ENCODE results near the gene ABI1. TPM values are rescaled to one million over a fixed set of nuclear protein-coding genes. Genes with fewer than 3 reads are reported as not detected.

Gene ABI1
- total and polyA plus RNA-seq, 2 donors (not counting 3 experiments of a cell fraction or from before 2014, with no cell fraction given), result 58.8 to 59.1 TPM

DNA sequence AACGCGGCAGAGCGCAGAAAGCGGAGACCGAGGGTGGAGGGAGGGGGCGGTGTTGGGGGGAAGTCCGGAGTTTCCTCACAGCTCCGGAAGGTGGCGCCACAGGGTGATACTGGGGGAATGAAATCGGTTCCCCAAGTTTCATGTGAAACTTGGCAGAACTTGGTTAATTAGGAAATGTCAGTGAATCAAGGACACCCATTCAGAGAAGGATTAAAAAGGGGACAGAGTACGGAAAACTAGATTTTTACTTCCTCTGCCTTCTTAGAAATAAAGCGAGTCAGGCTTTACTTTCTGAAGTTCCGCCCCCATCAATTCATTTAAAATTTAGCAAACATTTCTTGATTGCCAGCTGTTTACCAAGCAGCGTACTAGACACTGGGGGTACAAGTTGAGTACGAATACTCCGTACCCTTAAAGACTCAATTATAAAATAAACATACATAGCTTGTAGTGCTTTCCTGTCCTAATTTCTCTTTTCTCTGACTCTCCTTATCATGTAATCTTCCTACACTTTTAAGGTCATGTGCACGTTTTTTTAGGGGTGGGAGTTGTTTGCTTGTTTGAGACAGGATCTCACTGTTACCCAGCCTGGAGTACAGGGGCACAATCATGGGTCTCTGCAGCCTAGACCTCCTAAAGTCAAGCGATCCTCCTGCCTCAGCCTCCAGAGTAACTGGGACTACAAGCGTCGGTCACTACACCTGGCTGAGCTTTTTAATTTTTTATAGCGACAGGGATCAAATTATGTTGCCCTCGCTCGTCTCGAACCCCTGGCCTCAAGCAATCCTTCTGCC lies 644 bp upstream of the ABI1 start:
- dilution Hi-C loops (cut with MboI; ENCODE audit: extremely low pct_ligation_motif_present, low sequenced_read_pairs), result no loop called here
- no peak for TF ChIP-seq FOS (IDR thresholded peaks at IDR 0.05; ENCODE audit: borderline replicate concordance, insufficient read depth, low read length)
- TF ChIP-seq, protein P1, sequence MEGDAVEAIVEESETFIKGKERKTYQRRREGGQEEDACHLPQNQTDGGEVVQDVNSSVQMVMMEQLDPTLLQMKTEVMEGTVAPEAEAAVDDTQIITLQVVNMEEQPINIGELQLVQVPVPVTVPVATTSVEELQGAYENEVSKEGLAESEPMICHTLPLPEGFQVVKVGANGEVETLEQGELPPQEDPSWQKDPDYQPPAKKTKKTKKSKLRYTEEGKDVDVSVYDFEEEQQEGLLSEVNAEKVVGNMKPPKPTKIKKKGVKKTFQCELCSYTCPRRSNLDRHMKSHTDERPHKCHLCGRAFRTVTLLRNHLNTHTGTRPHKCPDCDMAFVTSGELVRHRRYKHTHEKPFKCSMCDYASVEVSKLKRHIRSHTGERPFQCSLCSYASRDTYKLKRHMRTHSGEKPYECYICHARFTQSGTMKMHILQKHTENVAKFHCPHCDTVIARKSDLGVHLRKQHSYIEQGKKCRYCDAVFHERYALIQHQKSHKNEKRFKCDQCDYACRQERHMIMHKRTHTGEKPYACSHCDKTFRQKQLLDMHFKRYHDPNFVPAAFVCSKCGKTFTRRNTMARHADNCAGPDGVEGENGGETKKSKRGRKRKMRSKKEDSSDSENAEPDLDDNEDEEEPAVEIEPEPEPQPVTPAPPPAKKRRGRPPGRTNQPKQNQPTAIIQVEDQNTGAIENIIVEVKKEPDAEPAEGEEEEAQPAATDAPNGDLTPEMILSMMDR (IDR thresholded peaks at IDR 0.05; ENCODE audit: extremely low read depth in 1 of 2, insufficient read depth in 1 of 2, low read depth in 1 of 2, low read length in 2 of 2), result peak; percentile 50 to 76

DNA sequence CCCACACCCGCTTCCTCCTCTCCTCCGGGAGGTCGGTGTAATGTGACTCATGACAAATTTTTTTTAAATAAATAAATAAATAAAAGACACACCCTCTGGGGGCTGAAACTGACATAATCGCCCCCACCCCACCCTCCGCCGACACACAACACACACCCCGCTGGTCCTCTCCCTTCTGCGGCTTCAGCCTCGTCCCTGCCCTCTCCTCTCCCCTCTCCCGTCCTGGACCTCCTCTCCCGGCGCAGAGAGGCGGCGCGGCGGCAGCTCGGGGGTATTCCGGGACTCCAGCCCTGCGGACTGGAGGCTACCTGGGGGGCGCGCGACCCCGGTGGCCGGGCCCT lies 686 bp downstream of the ABI1 start:
- peaks cover 52% of the 10 kb centered on the region for H3K79me2 ChIP-seq (ENCODE audit: control insufficient read depth, insufficient read depth, low read length)

More for the DNA sequence above, 644 bp upstream of the ABI1 start:
- POLR2A ChIA-PET, result no interaction called here
- DNase-seq (ENCODE audit: low read depth, low spot score), result no peak
- CTCF ChIA-PET, result interaction anchor here (0.5 to 3.1 kb wide), 18 partner anchors 9 to 182 kb away, joined by 3 to 39 read pairs (median 4); partner anchors contain the start of gene PDSS1
- H2AFZ ChIP-seq (ENCODE audit: low read depth, low read length), result peak overlapping the region; percentile 84
- no peaks in the 10 kb centered on the region for H3K9me3 ChIP-seq (replicated peaks; ENCODE audit: control insufficient read depth, insufficient read depth, low read length)
- FAIRE-seq, result no peak
- H3K9me1 ChIP-seq (replicated peaks; ENCODE audit: control insufficient read depth, extremely low read depth, insufficient read depth, low read length), result no peaks in the 10 kb centered on the region
- H3K36me3 ChIP-seq (ENCODE audit: control insufficient read depth in 2 of 2, extremely low read depth in 1 of 2, insufficient read depth in 2 of 2, low read length in 2 of 2), result no peaks in the 10 kb centered on the region
- no peaks in the 10 kb centered on the region for H4K20me1 ChIP-seq (replicated peaks; ENCODE audit: control insufficient read depth, extremely low read depth, insufficient read depth, low read length)
- H3K4me2 ChIP-seq (ENCODE audit: insufficient read depth, low read length), result peak overlapping the region; percentile 85
- H3K4me3 ChIP-seq (replicated peaks in 1 of 3; ENCODE audit: insufficient read depth in 1 of 3, low read depth in 1 of 3, low read length in 3 of 3), result peak overlapping the region in 2 of 3 experiments; percentile 16 to 66
- H3K27ac ChIP-seq (ENCODE audit: insufficient read depth, low read depth, low read length), result no peak overlapping the region
- peak overlapping the region; percentile 8 for H3K9ac ChIP-seq (replicated peaks; ENCODE audit: extremely low read depth, insufficient read depth, low read length)
- peaks cover 8 to 10% of the 10 kb centered on the region in 2 experiments for H3K27me3 ChIP-seq (ENCODE audit: control insufficient read depth in 2 of 2, insufficient read depth in 2 of 2, low read length in 2 of 2)
- BruUV-seq (replicated peaks), result no TSS peak
- peaks cover 13% of the 10 kb centered on the region for H3K4me1 ChIP-seq (ENCODE audit: control insufficient read depth, extremely low read depth, insufficient read depth, low read length)
- peaks cover 40% of the 10 kb centered on the region for H3K79me2 ChIP-seq (ENCODE audit: control insufficient read depth, insufficient read depth, low read length)
- intact Hi-C loops (cut with micrococcal nuclease), result loop anchor here (1.0 to 2.0 kb wide), 4 partner anchors 21 to 379 kb away; partner anchors contain the start of gene ACBD5

More for the DNA sequence above, 686 bp downstream of the ABI1 start:
- Histone ChIP-seq H2AFZ (ENCODE audit: low read depth, low read length) (peak overlapping the region; percentile 99), H3K4me1 (ENCODE audit: control insufficient read depth, extremely low read depth, insufficient read depth, low read length) (peaks cover 13% of the 10 kb centered on the region), H3K4me2 (ENCODE audit: insufficient read depth, low read length) (peak overlapping the region; percentile 99), H3K9me1 (replicated peaks; ENCODE audit: control insufficient read depth, extremely low read depth, insufficient read depth, low read length) (no peaks in the 10 kb centered on the region), H3K9me3 (replicated peaks; ENCODE audit: control insufficient read depth, insufficient read depth, low read length) (no peaks in the 10 kb centered on the region), H3K4me3 (replicated peaks in 1 of 3; ENCODE audit: insufficient read depth in 1 of 3, low read depth in 1 of 3, low read length in 3 of 3) (peak overlapping the region; percentile 99), H3K27me3 (ENCODE audit: control insufficient read depth in 2 of 2, insufficient read depth in 2 of 2, low read length in 2 of 2) (peaks cover 8 to 10% of the 10 kb centered on the region in 2 experiments), H3K36me3 (ENCODE audit: control insufficient read depth in 2 of 2, extremely low read depth in 1 of 2, insufficient read depth in 2 of 2, low read length in 2 of 2) (no peaks in the 10 kb centered on the region), H4K20me1 (replicated peaks; ENCODE audit: control insufficient read depth, extremely low read depth, insufficient read depth, low read length) (peaks cover under 1% of the 10 kb centered on the region), H3K9ac (replicated peaks; ENCODE audit: extremely low read depth, insufficient read depth, low read length) (peak overlapping the region; percentile 91), H3K27ac (ENCODE audit: insufficient read depth, low read depth, low read length) (peak overlapping the region; percentile 78)
- intact Hi-C loops (cut with micrococcal nuclease) (loop anchor here (1.0 to 2.0 kb wide), 3 partner anchors 19 to 381 kb away; partner anchors contain the start of genes ACBD5 and PDSS1), dilution Hi-C loops (cut with MboI; ENCODE audit: extremely low pct_ligation_motif_present, low sequenced_read_pairs) (no loop called here)
- BruUV-seq (replicated peaks), result no TSS peak
- no peak for DNase-seq (ENCODE audit: low read depth, low spot score)
- no peak for FAIRE-seq
- no peak for TF ChIP-seq MYC (IDR thresholded peaks at IDR 0.05; ENCODE audit: low read depth, low read length)
- peak; percentile 27 for TF ChIP-seq POLR2AphosphoS5 (IDR thresholded peaks at IDR 0.05; ENCODE audit: insufficient read depth, low read depth, low read length)
- no peak for TF ChIP-seq JUN (IDR thresholded peaks at IDR 0.05; ENCODE audit: borderline replicate concordance, insufficient read depth, insufficient read length, low read depth)
- no peak for TF ChIP-seq EZH2 (IDR thresholded peaks at IDR 0.05; ENCODE audit: borderline replicate concordance, low read depth, low read length, severe bottlenecking)
- TF ChIP-seq, protein P1 (IDR thresholded peaks at IDR 0.05; ENCODE audit: extremely low read depth in 1 of 2, insufficient read depth in 1 of 2, low read depth in 1 of 2, low read length in 2 of 2), result no peak
- TF ChIP-seq, protein P2, sequence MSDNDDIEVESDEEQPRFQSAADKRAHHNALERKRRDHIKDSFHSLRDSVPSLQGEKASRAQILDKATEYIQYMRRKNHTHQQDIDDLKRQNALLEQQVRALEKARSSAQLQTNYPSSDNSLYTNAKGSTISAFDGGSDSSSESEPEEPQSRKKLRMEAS (IDR thresholded peaks at IDR 0.05; ENCODE audit: insufficient read depth, insufficient read length), result no peak
- no peak for TF ChIP-seq GATA2 (IDR thresholded peaks at IDR 0.05; ENCODE audit: insufficient read depth, insufficient read length, low read depth, low read length)
- TF ChIP-seq FOS (IDR thresholded peaks at IDR 0.05; ENCODE audit: borderline replicate concordance, insufficient read depth, low read length), result peak; percentile 19
- TF ChIP-seq POLR2A (IDR thresholded peaks at IDR 0.05; ENCODE audit: low read depth, low read length), result no peak
- ChIA-PET POLR2A (no interaction called here), CTCF (interaction anchor here (1.1 to 3.1 kb wide), 4 partner anchors 10 to 133 kb away, joined by 3 to 39 read pairs (median 8); no protein-coding TSS in a partner anchor)
